DOHH2 (cell line): Measurements from ENCODE around the gene HINFP.
"Not testable (repeated sequence)": the region's sequence is repeated elsewhere in the genome, so short reads cannot be mapped to it uniquely, and the experiment has no call there.

Source experiments
- H3F3A ChIP-seq: fragments of 200-600 bp; sonication (generic), shearing (Covaris generic); 2 replicates; pipeline ENCODE4 v1.6.0; 2016; ENCODE audit warnings: antibody characterized with exemption, mild to moderate bottlenecking; ENCODE audit not compliant: control insufficient read depth, insufficient read depth
- H3K27ac ChIP-seq: fragments of 200-600 bp; sonication (generic); 2 replicates; pipeline ENCODE4 v1.5.1; 2014; ENCODE audit warnings: low read depth, mild to moderate bottlenecking, low read length, moderate library complexity
- H3K27me3 ChIP-seq: fragments of 200-600 bp; sonication (generic); 2 replicates; pipeline ENCODE4 v1.6.1; 2014; ENCODE audit warnings: mild to moderate bottlenecking, low read length, mixed read lengths; ENCODE audit not compliant: control insufficient read depth
- H3K36me3 ChIP-seq: fragments of 200-600 bp; sonication (generic); 2 replicates; pipeline ENCODE4 v1.6.1; 2014; ENCODE audit warnings: mild to moderate bottlenecking, low read length, moderate library complexity, mixed read lengths; ENCODE audit not compliant: control insufficient read depth
- H3K4me1 ChIP-seq: fragments of 200-600 bp; sonication (generic); 2 replicates; pipeline ENCODE4 v1.6.1; 2014; ENCODE audit warnings: mild to moderate bottlenecking, low read length, mixed read lengths; ENCODE audit not compliant: control insufficient read depth
- H3K4me2 ChIP-seq: fragments of 200-600 bp; sonication (generic); 2 replicates; pipeline ENCODE4 v1.6.0; 2014; ENCODE audit warnings: mild to moderate bottlenecking, low read length, moderate library complexity
- H3K4me3 ChIP-seq: fragments of 200-600 bp; sonication (generic); 2 replicates; pipeline ENCODE4 v1.5.1; 2014; ENCODE audit warnings: mild to moderate bottlenecking, low read length, mixed read lengths
- H3K79me2 ChIP-seq: fragments of 200-600 bp; sonication (generic); 2 replicates; pipeline ENCODE4 v1.6.1; 2014; ENCODE audit warnings: mild to moderate bottlenecking, low read length, mixed read lengths; ENCODE audit not compliant: control insufficient read depth
- H3K9me2 ChIP-seq: fragments of 200-600 bp; sonication (generic); replicated peaks from 2 replicates; pipeline ENCODE4 v1.6.1; 2014; ENCODE audit warnings: mild to moderate bottlenecking, low read length, mixed read lengths; ENCODE audit not compliant: control insufficient read depth
- H3K9me3 ChIP-seq: fragments of 200-600 bp; sonication (generic); 2 replicates; pipeline ENCODE4 v1.6.1; 2014; ENCODE audit warnings: antibody characterized with exemption, low read length, mixed read lengths; ENCODE audit not compliant: control insufficient read depth, insufficient read depth
- H4K20me1 ChIP-seq: fragments of 200-600 bp; sonication (generic); 2 replicates; pipeline ENCODE4 v1.6.0; 2014; ENCODE audit warnings: low read depth, mild to moderate bottlenecking, antibody characterized with exemption, low read length, moderate library complexity; ENCODE audit not compliant: control insufficient read depth, insufficient read depth
- EZH2phosphoT487 ChIP-seq: fragments of 200-600 bp; sonication (generic); IDR thresholded peaks from 2 replicates; pipeline ENCODE4 v1.6.1; 2017; ENCODE audit warnings: borderline replicate concordance, mild to moderate bottlenecking, antibody characterized with exemption, low read length, moderate library complexity, mixed read lengths
- TF ChIP-seq, protein P1 (sequence below): fragments of 200-600 bp; sonication (generic); IDR thresholded peaks from one replicate; pipeline ENCODE4 v1.5.1; 2014; ENCODE audit warnings: antibody characterized with exemption, mild to moderate bottlenecking, low read depth, low read length; ENCODE audit not compliant: poor library complexity, severe bottlenecking

The HINFP gene

DNA sequence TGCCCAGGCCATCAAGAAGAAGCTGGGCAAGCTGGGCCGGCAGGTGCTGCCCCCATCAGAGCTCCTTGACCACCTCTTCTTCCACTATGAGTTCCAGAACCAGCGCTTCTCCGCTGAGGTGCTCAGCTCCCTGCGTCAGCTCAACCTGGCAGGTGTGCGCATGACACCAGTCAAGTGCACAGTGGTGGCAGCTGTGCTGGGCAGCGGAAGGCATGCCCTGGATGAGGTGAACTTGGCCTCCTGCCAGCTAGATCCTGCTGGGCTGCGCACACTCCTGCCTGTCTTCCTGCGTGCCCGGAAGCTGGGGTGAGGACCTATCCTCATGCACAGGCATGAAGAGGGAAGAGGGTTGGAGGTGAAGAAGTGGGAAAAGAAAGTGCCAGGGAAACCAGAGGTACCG, 58.6 kb downstream of the HINFP start:
- H3K4me3 ChIP-seq, result no peak overlapping the region
- TF ChIP-seq, protein P1, sequence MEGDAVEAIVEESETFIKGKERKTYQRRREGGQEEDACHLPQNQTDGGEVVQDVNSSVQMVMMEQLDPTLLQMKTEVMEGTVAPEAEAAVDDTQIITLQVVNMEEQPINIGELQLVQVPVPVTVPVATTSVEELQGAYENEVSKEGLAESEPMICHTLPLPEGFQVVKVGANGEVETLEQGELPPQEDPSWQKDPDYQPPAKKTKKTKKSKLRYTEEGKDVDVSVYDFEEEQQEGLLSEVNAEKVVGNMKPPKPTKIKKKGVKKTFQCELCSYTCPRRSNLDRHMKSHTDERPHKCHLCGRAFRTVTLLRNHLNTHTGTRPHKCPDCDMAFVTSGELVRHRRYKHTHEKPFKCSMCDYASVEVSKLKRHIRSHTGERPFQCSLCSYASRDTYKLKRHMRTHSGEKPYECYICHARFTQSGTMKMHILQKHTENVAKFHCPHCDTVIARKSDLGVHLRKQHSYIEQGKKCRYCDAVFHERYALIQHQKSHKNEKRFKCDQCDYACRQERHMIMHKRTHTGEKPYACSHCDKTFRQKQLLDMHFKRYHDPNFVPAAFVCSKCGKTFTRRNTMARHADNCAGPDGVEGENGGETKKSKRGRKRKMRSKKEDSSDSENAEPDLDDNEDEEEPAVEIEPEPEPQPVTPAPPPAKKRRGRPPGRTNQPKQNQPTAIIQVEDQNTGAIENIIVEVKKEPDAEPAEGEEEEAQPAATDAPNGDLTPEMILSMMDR, result no peak
- no peak for TF ChIP-seq EZH2phosphoT487
- no peaks in the 10 kb centered on the region for H3K79me2 ChIP-seq
- H3F3A ChIP-seq, result no peaks in the 10 kb centered on the region
- H4K20me1 ChIP-seq, result no peaks in the 10 kb centered on the region
- peaks cover 4% of the 10 kb centered on the region; the same call in 1 of the 2 replicates for H3K4me1 ChIP-seq
- no peaks in the 10 kb centered on the region for H3K9me2 ChIP-seq
- H3K4me2 ChIP-seq, result no peak overlapping the region
- no peaks in the 10 kb centered on the region for H3K9me3 ChIP-seq
- no peak overlapping the region for H3K27ac ChIP-seq
- 0 out of 2 replicates have a peak, but pooled peaks cover 3% of the 10 kb centered on the region for H3K36me3 ChIP-seq
- H3K27me3 ChIP-seq, result no peaks in the 10 kb centered on the region

DNA sequence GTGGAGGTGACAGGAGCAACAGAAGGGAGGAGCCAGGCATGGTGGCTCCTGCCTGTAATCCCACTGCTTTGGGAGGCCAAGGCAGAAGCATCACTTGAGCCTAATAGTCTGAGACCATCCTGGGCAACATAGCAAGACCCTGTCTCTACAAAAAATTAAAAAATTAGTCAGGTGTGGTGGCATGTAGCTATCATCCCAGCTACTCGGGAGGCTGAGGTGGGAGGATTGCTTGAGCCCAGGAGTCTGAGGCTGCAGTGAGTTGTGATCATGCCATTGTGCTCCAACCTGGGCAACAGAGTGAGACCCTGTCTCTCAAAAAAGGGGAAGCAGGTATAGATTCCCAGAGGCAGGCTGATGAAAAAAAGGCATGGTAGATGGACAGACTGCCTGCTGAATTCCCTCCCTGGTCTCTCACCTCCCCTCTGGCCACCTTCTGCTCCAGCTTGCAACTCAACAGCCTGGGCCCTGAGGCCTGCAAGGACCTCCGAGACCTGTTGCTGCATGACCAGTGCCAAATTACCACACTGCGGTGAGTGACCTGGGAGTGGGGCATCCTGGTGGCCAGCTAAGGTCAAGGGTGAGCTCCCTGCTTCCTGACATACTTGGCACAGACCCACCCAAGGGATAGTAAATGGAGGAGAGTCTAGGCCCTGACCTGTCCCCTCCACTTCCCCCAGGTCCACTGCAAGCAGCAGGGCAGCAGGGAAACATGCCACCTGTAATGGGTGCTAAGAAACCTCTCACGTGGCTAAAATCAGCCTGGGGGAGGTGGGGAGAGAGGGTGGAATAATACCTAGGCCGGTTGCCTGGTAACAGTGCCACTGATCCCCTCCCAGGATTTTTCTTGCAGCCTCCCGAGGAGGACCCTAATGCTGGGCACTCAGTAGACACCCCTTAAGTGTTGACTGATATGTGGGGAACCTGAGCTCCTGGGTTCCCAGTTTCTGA, 59.6 kb downstream of the HINFP start:
- Histone ChIP-seq H3K27ac (no peak overlapping the region), H3F3A (no peaks in the 10 kb centered on the region), H3K9me3 (no peaks in the 10 kb centered on the region), H3K79me2 (no peaks in the 10 kb centered on the region), H3K4me1 (peaks cover 4% of the 10 kb centered on the region; the same call in 1 of the 2 replicates), H3K4me3 (no peak overlapping the region), H3K27me3 (no peaks in the 10 kb centered on the region), H3K36me3 (0 out of 2 replicates have a peak, but pooled peaks cover 3% of the 10 kb centered on the region), H3K9me2 (no peaks in the 10 kb centered on the region), H3K4me2 (no peak overlapping the region), H4K20me1 (no peaks in the 10 kb centered on the region)
- TF ChIP-seq EZH2phosphoT487, result no peak
- TF ChIP-seq, protein P1, result no peak

DNA sequence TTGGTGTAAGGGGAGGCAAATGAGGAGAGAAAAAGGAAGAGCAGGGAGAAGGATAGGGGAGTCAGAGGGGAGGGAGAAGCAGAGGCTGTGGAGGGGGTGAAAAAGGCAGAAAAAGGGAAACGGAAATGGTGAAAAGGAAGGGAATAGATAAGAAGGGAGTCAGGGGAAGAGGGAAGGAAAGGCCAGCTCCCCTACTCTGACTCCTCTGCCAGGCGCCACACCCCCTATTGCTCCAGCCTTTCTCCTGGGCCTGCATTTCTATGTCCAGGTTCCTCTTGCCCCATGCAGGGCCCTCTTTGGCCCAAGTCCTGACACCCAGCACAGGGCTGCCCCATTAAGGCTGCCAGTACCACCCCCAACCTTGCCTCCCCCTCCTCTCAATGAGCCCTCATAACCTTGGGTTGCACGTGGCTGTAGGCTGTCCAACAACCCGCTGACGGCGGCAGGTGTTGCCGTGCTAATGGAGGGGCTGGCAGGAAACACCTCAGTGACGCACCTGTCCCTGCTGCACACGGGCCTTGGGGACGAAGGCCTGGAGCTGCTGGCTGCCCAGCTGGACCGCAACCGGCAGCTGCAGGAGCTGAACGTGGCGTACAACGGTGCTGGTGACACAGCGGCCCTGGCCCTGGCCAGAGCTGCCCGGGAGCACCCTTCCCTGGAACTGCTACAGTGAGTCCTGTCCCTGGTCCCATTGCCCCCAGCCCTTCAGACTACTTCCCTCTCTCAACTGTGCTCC, 60.5 kb downstream of the HINFP start:
- no peak overlapping the region for H3K4me3 ChIP-seq
- 0 out of 2 replicates have a peak, but pooled peaks cover 3% of the 10 kb centered on the region for H3K36me3 ChIP-seq
- H3K4me1 ChIP-seq, result peaks cover 4% of the 10 kb centered on the region; the same call in 1 of the 2 replicates
- H3F3A ChIP-seq, result no peaks in the 10 kb centered on the region
- TF ChIP-seq, protein P1, result no peak
- no peak for TF ChIP-seq EZH2phosphoT487
- H3K4me2 ChIP-seq, result no peak overlapping the region
- no peaks in the 10 kb centered on the region for H3K27me3 ChIP-seq
- no peaks in the 10 kb centered on the region for H3K9me2 ChIP-seq
- no peaks in the 10 kb centered on the region for H3K9me3 ChIP-seq
- H3K27ac ChIP-seq, result no peak overlapping the region
- no peaks in the 10 kb centered on the region for H3K79me2 ChIP-seq
- no peaks in the 10 kb centered on the region for H4K20me1 ChIP-seq

DNA sequence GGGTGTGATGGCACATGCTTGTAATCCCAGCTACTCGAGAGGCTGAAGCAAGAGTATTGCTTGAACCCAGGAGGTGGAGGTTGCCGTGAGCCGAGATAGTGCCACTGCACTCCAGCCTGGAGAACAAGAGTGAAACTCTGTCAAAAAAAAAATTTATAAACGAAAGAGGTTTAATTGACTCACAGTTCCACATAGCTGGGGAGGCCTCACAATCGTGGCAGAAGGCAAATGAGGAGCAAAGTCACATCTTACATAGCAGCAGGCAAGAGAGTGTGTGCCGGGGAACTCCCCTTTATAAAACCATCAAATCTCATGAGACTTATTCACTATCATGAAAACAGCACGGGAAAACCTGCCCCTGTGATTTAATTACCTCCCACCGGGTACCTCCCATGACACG, 63.0 kb downstream of the HINFP start:
- H3F3A ChIP-seq, H3K9me2 ChIP-seq, H3K4me1 ChIP-seq, H4K20me1 ChIP-seq, H3K36me3 ChIP-seq, H3K79me2 ChIP-seq, H3K27me3 ChIP-seq, H3K9me3 ChIP-seq, H3K4me2 ChIP-seq, H3K4me3 ChIP-seq, H3K27ac ChIP-seq: not testable (repeated sequence)
